ENCODE results near the gene EDC4.
"Not testable (repeated sequence)": the region's sequence is repeated elsewhere in the genome, so short reads cannot be mapped to it uniquely, and the experiment has no call there.

The EDC4 gene

DNA sequence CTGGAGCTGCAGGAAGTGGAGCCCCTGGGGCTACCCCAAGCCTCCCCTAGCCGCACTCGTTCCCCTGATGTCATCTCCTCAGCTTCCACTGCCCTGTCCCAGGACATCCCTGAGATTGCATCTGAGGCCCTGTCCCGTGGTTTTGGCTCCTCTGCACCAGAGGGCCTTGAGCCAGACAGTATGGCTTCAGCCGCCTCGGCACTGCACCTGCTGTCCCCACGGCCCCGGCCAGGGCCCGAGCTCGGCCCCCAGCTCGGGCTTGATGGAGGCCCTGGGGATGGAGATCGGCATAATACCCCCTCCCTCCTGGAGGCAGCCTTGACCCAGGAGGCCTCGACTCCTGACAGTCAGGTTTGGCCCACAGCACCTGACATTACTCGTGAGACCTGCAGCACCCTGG is 7.7 kb downstream of the EDC4 start:
- no peak for DNase-seq

DNA sequence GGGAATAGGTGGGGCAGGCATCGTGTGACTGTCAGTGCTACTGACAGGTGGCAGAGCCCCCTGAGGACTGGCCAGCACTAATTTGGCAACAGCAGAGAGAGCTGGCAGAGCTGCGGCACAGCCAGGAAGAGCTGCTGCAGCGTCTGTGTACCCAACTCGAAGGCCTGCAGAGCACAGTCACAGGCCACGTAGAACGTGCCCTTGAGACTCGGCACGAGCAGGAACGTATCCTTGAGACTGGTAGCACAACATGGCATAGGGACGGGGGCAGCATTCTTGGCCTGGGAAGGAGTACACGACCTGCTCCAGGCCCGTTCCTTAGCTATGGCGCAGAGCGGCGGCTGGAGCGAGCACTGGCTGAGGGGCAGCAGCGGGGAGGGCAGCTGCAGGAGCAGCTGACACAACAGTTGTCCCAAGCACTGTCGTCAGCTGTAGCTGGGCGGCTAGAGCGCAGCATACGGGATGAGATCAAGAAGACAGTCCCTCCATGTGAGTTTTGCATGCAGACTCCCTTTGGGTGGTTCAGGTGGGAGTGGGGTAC is 8.8 kb downstream of the EDC4 start:
- DNase-seq, result no peak

DNA sequence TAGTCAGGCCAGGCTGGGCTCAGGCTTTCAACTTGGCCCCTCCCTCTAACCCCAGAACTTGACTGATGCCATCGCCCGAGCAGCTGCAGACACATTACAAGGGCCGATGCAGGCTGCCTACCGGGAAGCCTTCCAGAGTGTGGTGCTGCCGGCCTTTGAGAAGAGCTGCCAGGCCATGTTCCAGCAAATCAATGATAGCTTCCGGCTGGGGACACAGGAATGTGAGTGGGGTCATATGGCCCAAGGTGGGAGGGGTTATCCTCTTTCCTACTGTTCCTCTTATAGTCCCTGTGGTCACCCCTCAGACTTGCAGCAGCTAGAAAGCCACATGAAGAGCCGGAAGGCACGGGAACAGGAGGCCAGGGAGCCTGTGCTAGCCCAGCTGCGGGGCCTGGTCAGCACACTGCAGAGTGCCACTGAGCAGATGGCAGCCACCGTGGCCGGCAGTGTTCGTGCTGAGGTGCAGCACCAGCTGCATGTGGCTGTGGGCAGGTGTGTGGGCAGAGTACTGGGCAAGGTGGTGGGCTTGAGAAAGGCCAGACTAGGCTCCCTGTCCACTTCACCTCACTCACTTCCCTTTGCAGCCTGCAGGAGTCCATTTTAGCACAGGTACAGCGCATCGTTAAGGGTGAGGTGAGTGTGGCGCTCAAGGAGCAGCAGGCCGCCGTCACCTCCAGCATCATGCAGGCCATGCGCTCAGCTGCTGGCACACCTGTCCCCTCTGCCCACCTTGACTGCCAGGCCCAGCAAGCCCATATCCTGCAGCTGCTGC is 9.7 kb downstream of the EDC4 start:
- DNase-seq, result no peak

DNA sequence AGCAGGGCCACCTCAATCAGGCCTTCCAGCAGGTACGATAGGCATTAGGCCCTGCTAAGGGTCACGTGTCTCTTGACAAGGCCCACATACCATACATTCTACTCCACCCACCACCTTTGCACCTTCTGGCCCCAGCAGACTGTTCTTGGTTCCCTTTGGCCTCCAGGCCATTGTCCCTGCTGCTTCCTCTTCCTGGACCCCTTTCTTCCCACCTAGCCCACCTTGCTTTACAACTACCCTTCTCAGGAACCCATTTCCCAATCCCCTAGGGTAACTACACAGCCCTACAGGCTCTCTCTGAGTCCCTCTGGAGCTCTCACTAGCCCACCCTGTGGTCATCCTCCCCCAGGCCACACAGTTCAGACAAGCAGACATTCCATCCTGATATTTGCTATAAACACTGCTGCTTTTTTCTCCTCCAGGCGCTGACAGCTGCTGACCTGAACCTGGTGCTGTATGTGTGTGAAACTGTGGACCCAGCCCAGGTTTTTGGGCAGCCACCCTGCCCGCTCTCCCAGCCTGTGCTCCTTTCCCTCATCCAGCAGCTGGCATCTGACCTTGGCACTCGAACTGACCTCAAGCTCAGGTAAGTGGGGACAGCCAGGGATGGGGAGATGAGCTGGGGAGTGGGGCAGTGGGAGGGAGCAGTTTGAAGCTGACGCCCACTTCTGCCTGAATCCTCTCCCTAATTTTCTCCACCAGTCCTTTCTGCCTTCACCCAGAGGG is 10.5 kb downstream of the EDC4 start:
- DNase-seq, result no peak

DNA sequence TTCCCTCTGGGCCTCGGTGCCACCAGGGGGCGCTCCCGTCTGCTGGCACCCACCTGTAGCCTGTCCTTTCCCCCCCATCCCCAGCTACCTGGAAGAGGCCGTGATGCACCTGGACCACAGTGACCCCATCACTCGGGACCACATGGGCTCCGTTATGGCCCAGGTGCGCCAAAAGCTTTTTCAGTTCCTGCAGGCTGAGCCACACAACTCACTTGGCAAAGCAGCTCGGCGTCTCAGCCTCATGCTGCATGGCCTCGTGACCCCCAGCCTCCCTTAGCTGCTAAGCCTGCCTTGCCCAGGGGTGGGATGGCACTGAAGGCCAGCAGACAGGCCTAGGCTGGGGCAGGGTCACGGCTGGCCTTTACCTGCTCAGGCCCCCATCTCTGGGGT is 11.0 kb downstream of the EDC4 start:
- DNase-seq, result peak; percentile 67 to 77

DNA sequence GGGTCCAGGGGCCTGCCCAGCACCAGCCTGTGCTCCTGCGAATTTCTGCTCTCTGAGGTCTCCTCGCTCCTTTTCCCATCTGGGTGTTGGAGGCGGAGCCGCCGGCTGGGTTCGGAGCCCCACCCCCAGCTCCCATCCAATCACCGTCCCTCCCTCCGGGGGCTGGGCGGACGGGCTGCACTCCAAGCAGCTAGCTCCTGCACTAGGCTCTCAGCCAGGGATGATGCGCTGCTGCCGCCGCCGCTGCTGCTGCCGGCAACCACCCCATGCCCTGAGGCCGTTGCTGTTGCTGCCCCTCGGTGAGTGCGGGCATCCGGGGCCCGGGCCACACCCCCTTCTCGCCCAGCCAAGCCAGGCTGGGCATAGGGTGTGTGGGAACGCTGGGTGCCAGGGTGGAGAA is 11.8 kb downstream of the EDC4 start, which contains the start of gene NRN1L:
Gene NRN1L (plus strand): TSS at position 202 of the 400 bp plus-strand sequence. CDS start 19 bp downstream, at position 221.
- DNase-seq, result no peak

DNA sequence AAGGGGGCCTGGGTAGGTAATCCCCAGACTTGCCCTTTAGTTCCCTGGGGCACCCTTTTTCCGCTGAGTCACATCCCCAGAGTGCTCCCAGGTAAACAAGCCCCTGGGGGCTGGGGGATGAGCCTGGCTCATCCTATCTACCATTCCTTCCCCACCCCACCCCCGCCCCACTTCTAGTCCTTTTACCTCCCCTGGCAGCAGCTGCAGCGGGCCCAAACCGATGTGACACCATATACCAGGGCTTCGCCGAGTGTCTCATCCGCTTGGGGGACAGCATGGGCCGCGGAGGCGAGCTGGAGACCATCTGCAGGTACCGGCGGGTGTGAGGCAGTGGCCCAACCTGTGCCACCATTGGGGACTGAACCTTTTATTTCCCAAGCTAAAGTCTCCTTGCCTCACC is 12.7 kb downstream of the EDC4 start:
- no peak for DNase-seq

DNA sequence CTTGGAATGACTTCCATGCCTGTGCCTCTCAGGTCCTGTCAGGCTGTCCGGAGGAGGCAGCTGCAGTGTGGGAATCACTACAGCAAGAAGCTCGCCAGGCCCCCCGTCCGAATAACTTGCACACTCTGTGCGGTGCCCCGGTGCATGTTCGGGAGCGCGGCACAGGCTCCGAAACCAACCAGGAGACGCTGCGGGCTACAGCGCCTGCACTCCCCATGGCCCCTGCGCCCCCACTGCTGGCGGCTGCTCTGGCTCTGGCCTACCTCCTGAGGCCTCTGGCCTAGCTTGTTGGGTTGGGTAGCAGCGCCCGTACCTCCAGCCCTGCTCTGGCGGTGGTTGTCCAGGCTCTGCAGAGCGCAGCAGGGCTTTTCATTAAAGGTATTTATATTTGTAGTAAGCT is 13.1 kb downstream of the EDC4 start:
- DNase-seq, result no peak

DNA sequence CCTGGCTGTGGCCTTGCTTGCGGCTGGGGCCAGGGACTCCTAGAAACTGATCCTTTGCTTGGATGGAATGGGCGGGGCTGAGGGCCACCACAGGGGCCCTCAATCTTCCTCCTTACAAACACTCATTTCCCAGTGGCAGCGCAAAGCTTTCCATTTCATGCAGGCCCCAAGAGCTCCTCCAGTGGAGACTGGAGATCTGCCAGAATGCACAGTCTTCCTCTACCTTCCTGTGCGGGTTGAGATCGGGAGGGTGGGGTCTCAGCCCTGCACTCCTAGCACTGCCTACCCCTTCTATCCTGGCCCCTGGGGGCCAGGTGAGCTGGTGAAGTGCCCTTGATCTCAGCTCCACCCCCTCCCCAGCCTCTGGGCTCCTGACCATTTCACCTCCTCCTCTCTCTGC is 13.5 kb downstream of the EDC4 start:
- DNase-seq, result no peak

DNA sequence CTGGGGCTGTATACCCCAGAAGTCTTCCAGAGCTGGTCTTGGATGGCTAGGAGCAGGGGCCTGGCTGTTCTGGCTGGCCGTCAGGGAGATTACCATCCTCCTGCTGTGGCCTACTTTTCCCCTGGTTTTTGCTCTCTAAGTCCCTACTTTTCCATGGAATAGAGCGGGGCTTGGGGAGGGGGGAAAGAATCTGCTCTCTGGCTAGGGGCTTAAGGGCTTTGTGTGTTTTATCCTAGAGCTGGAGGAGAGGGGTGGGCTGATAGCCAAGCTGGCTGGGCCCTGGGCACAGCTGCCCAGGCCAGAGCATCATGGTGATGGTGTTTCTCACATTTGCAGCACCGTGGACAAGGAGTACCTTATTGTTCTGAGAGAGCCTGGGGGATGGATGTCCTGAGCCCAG is 15.5 kb downstream of the EDC4 start:
- DNase-seq, result no peak

DNA sequence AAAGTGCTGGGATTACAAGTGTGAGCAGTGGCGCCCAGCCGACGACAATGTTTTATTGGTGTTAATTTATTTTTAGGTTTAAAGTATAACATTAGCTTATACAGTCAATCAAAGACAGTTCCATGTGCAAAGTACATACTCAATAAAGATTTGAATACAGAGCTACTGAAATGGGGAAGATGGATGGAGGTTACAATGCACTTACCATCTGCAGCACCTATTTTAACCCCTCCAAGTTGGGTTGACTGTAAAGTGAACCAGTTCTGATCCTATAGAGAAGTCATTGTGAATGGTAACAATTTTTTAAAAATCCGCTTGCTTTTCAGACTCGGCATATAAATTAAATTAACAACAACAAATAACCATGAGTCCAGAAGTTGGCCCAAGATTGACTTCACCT is 19.5 kb downstream of the EDC4 start:
- no peak for DNase-seq

DNA sequence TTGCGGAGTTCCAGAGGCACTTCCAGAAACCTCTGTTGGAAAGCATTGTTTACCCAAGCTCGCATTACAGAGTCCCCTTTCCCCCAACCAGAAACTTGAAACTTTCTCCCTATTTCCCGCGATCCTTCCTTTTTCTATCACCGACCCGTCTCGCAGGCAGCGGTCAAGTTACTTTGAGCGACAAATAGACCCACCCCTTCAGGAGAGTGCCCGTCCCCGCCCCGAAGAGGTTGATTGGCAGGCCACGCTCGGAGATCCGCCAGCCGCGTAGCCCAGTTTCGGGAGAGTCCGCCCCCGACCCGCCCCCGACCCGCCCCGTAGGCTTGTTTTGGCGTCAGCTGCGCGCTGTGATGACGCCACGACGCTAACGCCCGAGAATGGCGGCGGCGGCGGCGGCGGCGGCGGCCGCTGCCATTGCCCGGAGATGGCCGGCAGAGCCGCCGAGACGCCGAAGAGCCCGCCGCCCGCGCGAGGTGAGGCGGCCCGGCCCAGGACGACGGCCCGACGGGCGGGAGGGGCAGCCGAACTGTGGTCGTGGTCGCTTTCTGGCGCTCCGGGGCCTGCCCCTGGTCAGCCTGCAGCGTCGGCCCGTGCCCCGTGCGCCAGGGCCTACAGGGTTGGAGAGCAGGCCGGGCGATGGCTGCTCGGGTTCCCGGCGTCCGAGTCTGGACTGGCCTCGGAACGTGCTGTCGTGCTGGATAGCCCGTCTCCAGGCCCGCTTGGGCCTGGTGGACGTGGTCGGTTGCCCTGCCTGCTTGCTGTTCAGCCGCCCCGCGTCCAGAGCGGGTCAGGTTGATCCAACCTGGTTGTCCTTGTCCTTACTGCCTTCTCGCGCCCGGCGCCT is 20.3 kb downstream of the EDC4 start, which contains the start of gene PSKH1:
Gene PSKH1 (plus strand): TSS at position 356 of the 844 bp plus-strand sequence. CDS start 15,496 bp downstream, outside the sequence.
- peak; percentile 92 to 94 for DNase-seq

DNA sequence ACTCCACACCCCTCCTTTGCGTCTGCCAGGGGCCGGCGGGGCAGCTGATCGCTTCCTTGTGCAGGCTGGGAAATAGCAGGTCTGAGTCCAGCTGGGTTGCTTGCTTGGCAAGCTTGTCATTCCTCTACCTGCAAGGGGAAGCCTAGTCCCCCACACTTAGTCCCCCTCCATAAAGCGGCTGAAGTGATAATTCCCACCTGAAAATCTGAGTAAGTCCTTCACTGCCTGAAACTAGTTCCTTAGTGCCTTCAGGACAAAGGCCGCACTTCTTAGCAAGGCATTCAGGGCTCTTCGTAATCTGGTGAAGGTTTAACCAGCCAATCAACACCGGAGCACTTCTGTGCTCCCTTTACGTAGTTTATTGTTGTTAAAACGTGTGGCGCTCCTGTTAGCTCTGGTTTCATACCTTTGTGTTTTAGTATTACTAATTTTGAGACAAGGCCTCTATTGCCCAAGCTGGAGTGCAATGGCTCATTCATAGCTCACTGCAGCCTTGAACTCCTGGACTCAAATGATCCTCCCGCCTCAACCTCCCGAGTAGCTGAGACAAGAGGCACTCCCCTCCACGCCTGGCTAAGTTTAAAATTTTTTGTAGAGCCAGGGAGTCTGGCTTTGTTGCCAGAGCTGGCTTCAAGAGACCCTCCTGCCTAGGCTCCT is 21.0 kb downstream of the EDC4 start:
- peak in 1 of 2 donors; percentile 11 for DNase-seq

DNA sequence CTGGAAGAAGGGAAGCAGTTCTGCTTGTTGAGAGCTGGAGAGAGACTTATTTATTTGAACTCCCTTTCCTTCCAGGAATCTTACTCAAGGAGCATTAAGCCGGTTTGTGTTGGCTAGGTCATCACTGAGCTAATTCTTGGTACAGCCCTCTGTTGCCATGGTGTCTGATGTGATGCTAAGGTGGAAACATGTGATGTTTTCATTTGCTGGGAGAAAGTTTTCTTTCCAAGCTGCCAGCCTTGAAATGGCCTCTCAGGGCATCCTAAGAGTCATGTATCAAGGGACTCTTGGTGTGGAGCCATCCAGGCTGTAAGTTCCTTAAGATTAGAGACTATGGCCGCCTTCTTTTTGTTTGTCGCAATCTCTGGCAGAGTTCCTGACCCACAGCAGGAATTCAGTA is 24.4 kb downstream of the EDC4 start:
- DNase-seq, result no peak

DNA sequence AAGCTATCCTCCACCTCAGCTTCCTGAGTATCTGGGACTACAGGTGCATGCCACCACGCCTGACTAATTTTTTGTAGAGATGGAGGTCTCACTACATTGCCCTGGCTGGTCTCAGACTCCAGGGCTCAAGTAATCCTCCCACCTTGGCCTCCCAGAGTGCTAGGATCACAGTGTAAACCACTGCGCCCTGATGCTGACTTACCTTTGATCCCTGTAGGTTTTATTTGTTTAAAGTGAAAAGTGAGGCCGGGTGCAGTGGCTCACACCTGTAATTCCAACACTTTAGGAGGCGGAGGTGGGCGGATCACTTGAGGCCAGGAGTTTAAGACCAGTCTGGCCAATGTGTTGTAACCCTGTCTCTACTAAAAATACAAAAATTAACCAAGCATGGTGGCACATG is 28.9 kb downstream of the EDC4 start:
- no peak for DNase-seq

DNA sequence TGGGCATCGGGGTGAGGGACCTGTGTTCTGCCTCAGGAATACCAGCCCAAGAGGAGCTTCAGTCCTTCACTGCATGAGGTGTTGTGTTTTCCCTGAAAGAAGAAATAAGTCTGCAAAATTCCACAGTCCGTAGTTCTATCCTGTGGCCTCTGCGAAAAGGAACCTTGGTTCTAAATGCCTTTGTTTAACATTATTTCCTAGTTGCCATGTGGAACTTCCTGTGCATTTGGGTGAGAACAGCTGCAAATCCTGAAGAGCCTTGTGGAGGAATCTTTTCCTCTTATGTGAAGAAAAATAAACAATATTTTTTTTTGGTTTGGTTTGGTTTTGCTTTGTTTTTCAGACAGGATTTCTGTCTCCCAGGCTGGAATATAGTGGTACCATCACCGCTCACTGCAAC is 30.0 kb downstream of the EDC4 start:
- no peak for DNase-seq

DNA sequence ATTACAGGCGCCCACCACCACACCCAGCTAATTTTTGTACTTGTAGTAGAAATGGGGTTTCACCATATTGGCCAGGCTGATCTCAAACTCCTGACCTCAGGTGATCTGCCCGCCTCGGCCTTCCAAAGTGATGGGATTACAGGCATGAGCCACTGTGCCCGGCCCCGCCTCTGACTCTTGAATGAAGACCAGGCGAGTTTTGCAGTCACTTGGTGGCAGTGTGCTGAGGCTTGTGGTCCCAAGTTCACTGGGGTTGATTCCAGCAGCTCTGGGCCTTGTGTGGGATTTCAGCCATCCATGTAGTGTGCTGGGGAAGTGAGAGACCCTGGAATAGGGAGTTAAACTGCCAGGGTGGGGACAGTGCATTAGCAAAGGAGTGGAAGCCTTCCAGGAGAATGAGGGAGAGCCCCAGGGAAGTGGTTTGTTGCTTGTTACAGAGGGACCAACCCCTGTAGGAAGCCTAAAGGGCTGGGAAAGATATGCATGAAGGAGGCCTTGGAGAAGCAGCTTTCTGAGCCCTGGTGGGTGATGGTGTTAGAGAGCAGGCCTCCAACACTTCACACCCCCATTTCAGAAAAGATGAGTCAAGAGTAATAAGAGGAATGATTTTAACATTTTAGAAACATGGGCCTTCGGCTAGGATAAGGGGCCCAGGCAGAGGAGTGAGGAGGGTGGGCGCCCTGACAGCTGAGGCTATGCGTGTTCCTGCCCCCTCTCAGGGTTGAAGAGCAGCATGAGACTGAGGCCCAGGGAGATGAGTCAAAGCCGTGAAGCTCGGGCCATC is 34.7 kb downstream of the EDC4 start:
- DNase-seq, result no peak

DNA sequence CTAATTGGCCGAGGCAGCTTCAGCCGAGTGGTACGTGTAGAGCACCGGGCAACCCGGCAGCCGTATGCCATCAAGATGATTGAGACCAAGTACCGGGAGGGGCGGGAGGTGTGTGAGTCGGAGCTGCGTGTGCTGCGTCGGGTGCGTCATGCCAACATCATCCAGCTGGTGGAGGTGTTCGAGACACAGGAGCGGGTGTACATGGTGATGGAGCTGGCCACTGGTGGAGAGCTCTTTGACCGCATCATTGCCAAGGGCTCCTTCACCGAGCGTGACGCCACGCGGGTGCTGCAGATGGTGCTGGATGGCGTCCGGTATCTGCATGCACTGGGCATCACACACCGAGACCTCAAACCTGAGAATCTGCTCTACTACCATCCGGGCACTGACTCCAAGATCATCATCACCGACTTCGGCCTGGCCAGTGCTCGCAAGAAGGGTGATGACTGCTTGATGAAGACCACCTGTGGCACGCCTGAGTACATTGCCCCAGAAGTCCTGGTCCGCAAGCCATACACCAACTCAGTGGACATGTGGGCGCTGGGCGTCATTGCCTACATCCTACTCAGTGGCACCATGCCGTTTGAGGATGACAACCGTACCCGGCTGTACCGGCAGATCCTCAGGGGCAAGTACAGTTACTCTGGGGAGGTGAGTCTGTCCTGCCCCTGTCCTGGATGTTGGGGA is 36.3 kb downstream of the EDC4 start:
- DNase-seq, result no peak

DNA sequence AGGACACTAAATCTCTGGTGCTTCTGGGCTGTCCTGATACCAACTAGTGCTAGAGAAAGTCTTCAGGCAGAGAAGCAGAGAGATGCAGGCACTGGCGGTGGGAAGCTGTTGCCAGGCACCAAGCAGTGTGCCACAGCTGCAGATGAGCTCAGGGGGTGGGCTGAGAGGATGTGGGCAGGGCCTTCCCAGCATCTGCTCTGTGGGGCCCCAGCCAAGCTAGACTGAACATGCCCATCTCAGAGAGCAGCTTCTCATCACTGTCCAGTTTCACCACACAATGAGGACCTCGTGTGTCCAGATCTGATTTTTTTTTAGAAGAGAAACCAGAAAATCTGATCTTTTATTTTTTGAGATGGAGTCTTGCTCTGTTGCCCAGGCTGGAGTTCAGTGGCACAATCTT is 37.3 kb downstream of the EDC4 start:
- DNase-seq, result no peak

DNA sequence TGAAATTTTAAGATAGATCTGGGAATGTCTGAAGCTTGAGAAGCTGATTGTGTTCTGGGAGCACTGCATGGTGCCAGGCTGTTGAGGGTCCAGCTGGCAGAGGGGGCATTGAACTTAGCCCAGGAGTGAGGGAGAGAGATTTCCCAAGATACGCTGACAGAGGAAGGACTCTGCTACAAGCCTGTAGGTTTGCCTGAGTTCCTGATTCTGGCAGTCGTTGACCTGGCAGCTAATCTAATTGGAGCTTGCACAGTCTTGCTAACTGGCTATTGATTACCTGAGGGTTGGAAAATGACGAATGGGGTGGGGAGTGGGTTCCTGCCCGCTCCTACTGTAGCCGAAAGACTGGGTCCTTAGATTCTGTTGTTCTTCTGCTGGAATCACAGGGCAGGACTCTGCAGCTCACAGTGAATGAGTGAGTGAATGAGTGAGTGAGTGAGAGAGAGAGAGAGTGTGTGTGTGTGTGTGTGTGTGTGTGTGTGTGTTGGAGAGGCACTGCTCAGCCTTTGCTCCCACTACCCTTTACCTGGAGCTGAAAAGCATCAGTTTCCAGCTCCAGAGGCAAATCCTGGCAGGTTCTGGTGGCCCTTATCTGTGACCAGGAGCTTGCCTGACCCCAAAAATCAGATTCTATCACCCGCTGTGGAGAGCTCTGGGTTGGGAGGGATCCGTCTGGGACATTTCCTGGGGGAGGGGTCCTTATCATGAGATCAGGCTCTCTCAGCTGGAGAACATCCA is 42.1 kb downstream of the EDC4 start:
- no peak for DNase-seq

DNA sequence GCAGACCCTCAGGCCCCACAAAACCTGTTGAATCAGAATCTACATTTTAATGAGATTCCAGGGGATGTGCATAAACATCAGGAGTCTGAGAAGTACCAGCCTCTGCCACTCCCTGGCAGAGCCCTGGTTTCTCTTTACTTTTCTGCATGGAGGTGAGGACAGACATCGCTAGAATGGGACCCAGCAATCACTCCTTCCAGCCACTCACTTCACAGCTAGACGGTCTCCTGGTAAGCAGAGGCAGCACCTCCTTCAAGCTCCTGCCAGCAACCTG is 42.6 kb downstream of the EDC4 start:
- DNase-seq, result not testable (repeated sequence)

Measured in CD4-positive, alpha-beta T cell treated with Interferon alpha-2 for 1 hour (primary cell).